ENCODE measurements around the gene KRT35. TPM values are rescaled to one million over a fixed set of nuclear protein-coding genes. Genes with fewer than 3 reads are reported as not detected.
"Not testable (repeated sequence)": the region's sequence is repeated elsewhere in the genome, so short reads cannot be mapped to it uniquely, and the experiment has no call there.

The KRT35 gene
- total and polyA plus RNA-seq, 2 donors (not counting 3 experiments of a cell fraction or from before 2014, with no cell fraction given), result not detected

- FAIRE-seq; H3K9me3 ChIP-seq (replicated peaks; ENCODE audit: control insufficient read depth, insufficient read depth, low read length); H3K4me2 ChIP-seq (ENCODE audit: insufficient read depth, low read length); H3K79me2 ChIP-seq (ENCODE audit: control insufficient read depth, insufficient read depth, low read length); H3K4me1 ChIP-seq (ENCODE audit: control insufficient read depth, extremely low read depth, insufficient read depth, low read length); dilution Hi-C loops (cut with MboI; ENCODE audit: extremely low pct_ligation_motif_present, low sequenced_read_pairs); BruUV-seq (replicated peaks); H3K4me3 ChIP-seq (replicated peaks in 1 of 3; ENCODE audit: insufficient read depth in 1 of 3, low read depth in 1 of 3, low read length in 3 of 3); H3K27me3 ChIP-seq (ENCODE audit: control insufficient read depth in 2 of 2, insufficient read depth in 2 of 2, low read length in 2 of 2); DNase-seq (ENCODE audit: low read depth, low spot score); H4K20me1 ChIP-seq (replicated peaks; ENCODE audit: control insufficient read depth, extremely low read depth, insufficient read depth, low read length); H3K9me1 ChIP-seq (replicated peaks; ENCODE audit: control insufficient read depth, extremely low read depth, insufficient read depth, low read length); H3K36me3 ChIP-seq (ENCODE audit: control insufficient read depth in 2 of 2, extremely low read depth in 1 of 2, insufficient read depth in 2 of 2, low read length in 2 of 2); H3K27ac ChIP-seq (ENCODE audit: insufficient read depth, low read depth, low read length); POLR2A ChIA-PET; intact Hi-C loops (cut with micrococcal nuclease); H2AFZ ChIP-seq (ENCODE audit: low read depth, low read length); CTCF ChIA-PET; H3K9ac ChIP-seq (replicated peaks; ENCODE audit: extremely low read depth, insufficient read depth, low read length): not testable (repeated sequence)
Measured at GRCh38 chr17:41430376-41430775, 50.6 kb downstream of the KRT35 start.

- Histone ChIP-seq H4K20me1 (replicated peaks; ENCODE audit: control insufficient read depth, extremely low read depth, insufficient read depth, low read length) (no peaks in the 10 kb centered on the region), H3K27me3 (ENCODE audit: control insufficient read depth in 2 of 2, insufficient read depth in 2 of 2, low read length in 2 of 2) (peaks cover 2 to 5% of the 10 kb centered on the region in 2 experiments), H3K4me3 (replicated peaks in 1 of 3; ENCODE audit: insufficient read depth in 1 of 3, low read depth in 1 of 3, low read length in 3 of 3) (no peak overlapping the region), H3K9me1 (replicated peaks; ENCODE audit: control insufficient read depth, extremely low read depth, insufficient read depth, low read length) (no peaks in the 10 kb centered on the region), H3K27ac (ENCODE audit: insufficient read depth, low read depth, low read length) (no peak overlapping the region), H3K79me2 (ENCODE audit: control insufficient read depth, insufficient read depth, low read length) (no peaks in the 10 kb centered on the region), H3K9ac (replicated peaks; ENCODE audit: extremely low read depth, insufficient read depth, low read length) (no peak overlapping the region), H3K9me3 (replicated peaks; ENCODE audit: control insufficient read depth, insufficient read depth, low read length) (no peaks in the 10 kb centered on the region), H3K4me1 (ENCODE audit: control insufficient read depth, extremely low read depth, insufficient read depth, low read length) (no peaks in the 10 kb centered on the region), H3K4me2 (ENCODE audit: insufficient read depth, low read length) (no peak overlapping the region), H3K36me3 (ENCODE audit: control insufficient read depth in 2 of 2, extremely low read depth in 1 of 2, insufficient read depth in 2 of 2, low read length in 2 of 2) (no peaks in the 10 kb centered on the region), H2AFZ (ENCODE audit: low read depth, low read length) (no peak overlapping the region)
- POLR2A ChIA-PET, result no interaction called here
- TF ChIP-seq CTCF (IDR thresholded peaks at IDR 0.05; ENCODE audit: extremely low read depth in 1 of 2, insufficient read depth in 1 of 2, low read depth in 1 of 2, low read length in 2 of 2) (no peak), MAX (IDR thresholded peaks at IDR 0.05; ENCODE audit: insufficient read depth, insufficient read length) (no peak), POLR2AphosphoS5 (IDR thresholded peaks at IDR 0.05; ENCODE audit: insufficient read depth, low read depth, low read length) (no peak), EZH2 (IDR thresholded peaks at IDR 0.05; ENCODE audit: borderline replicate concordance, low read depth, low read length, severe bottlenecking) (no peak), JUN (IDR thresholded peaks at IDR 0.05; ENCODE audit: borderline replicate concordance, insufficient read depth, insufficient read length, low read depth) (no peak), MYC (IDR thresholded peaks at IDR 0.05; ENCODE audit: low read depth, low read length) (no peak), FOS (IDR thresholded peaks at IDR 0.05; ENCODE audit: borderline replicate concordance, insufficient read depth, low read length) (no peak)
- no TSS peak for BruUV-seq (replicated peaks)
- FAIRE-seq (no peak), DNase-seq (ENCODE audit: low read depth, low spot score) (no peak)
- CTCF ChIA-PET, result no interaction called here
- dilution Hi-C loops (cut with MboI; ENCODE audit: extremely low pct_ligation_motif_present, low sequenced_read_pairs) (no loop called here), intact Hi-C loops (cut with micrococcal nuclease) (loop anchor here (10.0 kb wide), 1 partner anchor 45 kb away; no protein-coding TSS in a partner anchor)
Measured at GRCh38 chr17:41429667-41430066, 51.3 kb downstream of the KRT35 start.
